Effector memory CD4-positive, alpha-beta T cell (primary cell): ENCODE results near the gene ZNF8.
"Not testable (repeated sequence)": the region's sequence is repeated elsewhere in the genome, so short reads cannot be mapped to it uniquely, and the experiment has no call there.

Source experiments
- DNase-seq, 3 donors: peaks; one replicate each; pipeline ENCODE4 v3.0.0-alpha.2; 2020
- H3K27ac ChIP-seq: 2 replicates; pipeline ENCODE4 v1.7.0; 2013; ENCODE audit warnings: mild to moderate bottlenecking, low read length, moderate library complexity; ENCODE audit not compliant: insufficient read depth, poor library complexity, severe bottlenecking
- H3K27me3 ChIP-seq: replicated peaks from 2 replicates; pipeline ENCODE4 v1.7.0; 2013; ENCODE audit warnings: mild to moderate bottlenecking, low read length; ENCODE audit not compliant: insufficient read depth, control insufficient read depth, poor library complexity, severe bottlenecking
- H3K36me3 ChIP-seq: 2 replicates; pipeline ENCODE4 v1.7.0; 2013; ENCODE audit warnings: mild to moderate bottlenecking, low read length, moderate library complexity; ENCODE audit not compliant: control insufficient read depth, insufficient read depth
- H3K4me1 ChIP-seq: 2 replicates; pipeline ENCODE4 v1.7.0; 2013; ENCODE audit warnings: low read length, mild to moderate bottlenecking; ENCODE audit not compliant: control insufficient read depth, insufficient read depth, poor library complexity, severe bottlenecking
- H3K4me3 ChIP-seq: 2 replicates; pipeline ENCODE4 v1.7.0; 2013; ENCODE audit warnings: low read length, low read depth, mild to moderate bottlenecking; ENCODE audit not compliant: insufficient read depth, poor library complexity, severe bottlenecking
- H3K9me3 ChIP-seq: 2 replicates; pipeline ENCODE4 v1.7.0; 2013; ENCODE audit warnings: mild to moderate bottlenecking, low read length, moderate library complexity; ENCODE audit not compliant: control insufficient read depth

Gene ZNF8

DNA sequence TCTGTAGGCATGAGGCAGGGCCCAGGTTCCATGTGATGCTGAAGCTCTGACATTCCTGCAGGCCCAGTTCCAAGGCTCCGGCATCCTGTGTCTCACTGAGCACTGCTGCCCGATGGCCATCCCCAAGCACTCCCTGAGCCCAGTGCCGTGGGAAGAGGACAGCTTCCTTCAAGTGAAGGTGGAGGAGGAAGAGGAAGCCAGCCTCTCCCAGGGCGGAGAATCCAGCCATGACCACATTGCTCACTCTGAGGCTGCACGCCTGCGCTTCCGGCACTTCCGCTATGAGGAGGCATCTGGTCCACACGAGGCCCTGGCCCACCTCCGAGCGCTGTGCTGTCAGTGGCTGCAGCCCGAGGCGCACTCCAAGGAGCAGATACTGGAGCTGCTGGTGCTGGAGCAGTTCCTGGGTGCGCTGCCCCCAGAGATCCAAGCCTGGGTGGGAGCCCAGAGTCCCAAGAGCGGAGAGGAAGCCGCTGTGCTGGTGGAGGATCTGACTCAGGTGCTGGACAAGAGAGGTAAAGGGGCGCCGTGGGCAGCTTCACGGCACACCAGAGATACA is 56.0 kb downstream of the ZNF8 start:
- H3K4me1 ChIP-seq: no peaks in the 10 kb centered on the region
- no peaks in the 10 kb centered on the region for H3K27me3 ChIP-seq
- H3K9me3 ChIP-seq: no peaks in the 10 kb centered on the region
- H3K27ac ChIP-seq: no peak overlapping the region
- peaks cover 20% of the 10 kb centered on the region for H3K36me3 ChIP-seq
- no peak for DNase-seq
- H3K4me3 ChIP-seq: no peak overlapping the region

DNA sequence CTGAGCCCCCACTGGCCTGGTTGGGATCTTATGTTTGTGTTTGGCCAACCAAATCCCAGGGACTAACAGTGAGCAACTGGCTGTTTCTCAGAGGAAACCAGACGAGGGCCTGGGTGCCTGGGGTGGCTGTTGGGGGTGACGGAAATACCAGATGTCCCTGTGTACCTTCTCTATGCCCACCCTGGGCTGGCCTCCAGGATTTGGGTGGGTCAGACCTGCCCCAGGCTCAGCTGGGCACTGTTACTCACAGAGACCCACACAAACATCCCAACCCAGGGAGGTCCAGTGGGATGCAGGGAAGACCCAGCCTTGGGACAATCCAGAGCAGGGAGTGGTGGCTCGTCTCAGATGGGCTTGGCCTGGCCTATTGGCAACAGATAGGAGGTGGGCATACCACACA is 56.9 kb downstream of the ZNF8 start:
- no peak overlapping the region for H3K4me3 ChIP-seq
- no peaks in the 10 kb centered on the region for H3K4me1 ChIP-seq
- H3K27me3 ChIP-seq: no peaks in the 10 kb centered on the region
- no peak overlapping the region for H3K27ac ChIP-seq
- no peak for DNase-seq
- H3K9me3 ChIP-seq: no peaks in the 10 kb centered on the region
- peaks cover 20% of the 10 kb centered on the region for H3K36me3 ChIP-seq

DNA sequence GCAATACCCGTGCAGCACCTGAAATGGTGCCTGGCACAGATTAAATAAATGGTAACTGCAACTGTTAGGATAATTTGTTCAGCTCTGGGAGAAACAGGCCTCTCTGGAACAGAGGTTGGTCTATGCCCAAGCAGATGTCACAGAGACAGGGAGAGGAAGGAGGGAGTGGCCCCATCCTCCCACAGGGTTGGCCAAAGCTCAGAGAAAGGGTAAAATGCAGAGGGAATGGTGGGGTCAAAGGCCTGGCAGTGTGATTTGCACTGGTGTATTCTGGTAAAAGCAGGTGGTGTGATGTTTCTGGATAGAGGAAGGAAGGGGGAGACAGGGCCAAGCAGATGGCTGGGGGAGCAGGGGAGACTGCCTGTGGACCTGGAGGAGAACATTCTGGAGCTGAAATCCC is 57.5 kb downstream of the ZNF8 start:
- no peaks in the 10 kb centered on the region for H3K9me3 ChIP-seq
- H3K4me3 ChIP-seq: no peak overlapping the region
- DNase-seq: no peak
- H3K4me1 ChIP-seq: no peaks in the 10 kb centered on the region
- peaks cover 20% of the 10 kb centered on the region for H3K36me3 ChIP-seq
- no peak overlapping the region for H3K27ac ChIP-seq
- H3K27me3 ChIP-seq: no peaks in the 10 kb centered on the region

DNA sequence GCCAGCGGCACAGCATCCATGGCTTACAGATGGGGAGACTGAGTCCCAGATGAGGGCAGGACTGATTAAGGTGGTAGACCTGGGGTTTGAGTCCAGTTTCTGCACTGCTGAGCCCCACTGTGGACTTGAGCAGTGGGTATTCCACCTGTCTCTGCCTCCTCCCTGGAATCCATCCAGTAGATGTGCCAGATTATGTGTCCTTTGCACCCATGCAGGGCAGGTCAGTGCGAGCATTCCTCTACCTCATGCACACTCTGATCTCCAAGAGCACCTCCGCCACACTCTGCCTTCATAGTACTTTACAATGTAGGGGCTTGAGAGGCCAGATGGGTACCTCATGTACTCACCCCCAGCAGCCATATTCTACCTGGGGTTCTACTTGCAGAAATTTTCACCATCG is 58.1 kb downstream of the ZNF8 start:
- no peaks in the 10 kb centered on the region for H3K27me3 ChIP-seq
- H3K27ac ChIP-seq: no peak overlapping the region
- no peaks in the 10 kb centered on the region for H3K9me3 ChIP-seq
- no peak for DNase-seq
- H3K4me3 ChIP-seq: no peak overlapping the region
- H3K36me3 ChIP-seq: peaks cover 20% of the 10 kb centered on the region
- no peaks in the 10 kb centered on the region for H3K4me1 ChIP-seq

DNA sequence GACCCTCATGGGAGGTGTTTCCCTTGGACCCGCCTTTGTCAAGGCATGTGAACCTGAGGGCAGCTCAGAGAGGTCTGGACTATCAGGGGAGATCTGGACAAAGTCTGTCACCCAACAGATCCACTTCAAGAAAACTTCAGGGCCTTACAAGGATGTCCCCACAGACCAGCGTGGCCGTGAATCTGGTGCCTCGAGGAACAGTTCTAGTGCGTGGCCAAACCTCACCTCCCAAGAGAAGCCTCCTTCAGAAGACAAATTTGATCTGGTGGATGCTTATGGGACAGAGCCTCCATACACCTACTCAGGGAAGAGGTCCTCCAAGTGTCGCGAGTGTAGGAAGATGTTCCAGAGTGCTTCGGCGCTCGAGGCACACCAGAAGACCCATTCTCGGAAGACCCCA is 59.6 kb downstream of the ZNF8 start:
- Histone ChIP-seq H3K27me3 (no peaks in the 10 kb centered on the region), H3K9me3 (no peaks in the 10 kb centered on the region), H3K36me3 (peaks cover 20% of the 10 kb centered on the region), H3K27ac (no peak overlapping the region), H3K4me1 (no peaks in the 10 kb centered on the region), H3K4me3 (no peak overlapping the region)
- no peak for DNase-seq

DNA sequence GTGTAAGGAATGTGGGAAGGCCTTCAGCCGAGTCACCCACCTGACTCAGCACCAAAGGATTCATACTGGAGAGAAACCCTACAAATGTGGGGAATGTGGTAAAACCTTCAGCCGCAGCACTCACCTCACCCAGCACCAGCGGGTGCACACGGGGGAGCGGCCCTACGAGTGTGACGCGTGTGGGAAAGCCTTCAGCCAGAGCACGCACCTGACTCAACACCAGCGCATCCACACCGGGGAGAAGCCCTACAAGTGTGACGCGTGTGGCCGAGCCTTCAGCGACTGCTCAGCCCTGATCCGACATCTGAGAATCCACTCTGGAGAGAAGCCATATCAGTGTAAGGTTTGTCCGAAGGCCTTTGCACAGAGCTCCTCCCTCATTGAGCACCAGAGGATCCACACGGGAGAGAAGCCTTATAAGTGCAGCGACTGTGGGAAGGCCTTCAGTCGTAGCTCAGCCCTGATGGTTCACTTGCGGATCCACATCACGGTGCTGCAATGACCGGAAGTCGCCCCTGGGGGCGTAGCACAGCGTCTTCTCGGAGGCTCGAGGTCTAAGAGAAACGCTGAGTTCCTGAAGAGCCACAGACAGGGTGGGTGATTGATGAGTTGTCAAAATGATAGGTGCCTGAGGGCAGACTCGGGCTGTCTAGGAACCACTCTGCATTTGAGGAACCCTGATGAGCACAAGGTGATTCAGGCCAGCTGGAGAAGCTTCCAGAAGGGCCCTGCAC is 60.2 kb downstream of the ZNF8 start:
- no peak overlapping the region for H3K4me3 ChIP-seq
- no peak overlapping the region for H3K27ac ChIP-seq
- H3K36me3 ChIP-seq: peaks cover 20% of the 10 kb centered on the region
- no peaks in the 10 kb centered on the region for H3K4me1 ChIP-seq
- no peaks in the 10 kb centered on the region for H3K9me3 ChIP-seq
- no peak for DNase-seq
- no peaks in the 10 kb centered on the region for H3K27me3 ChIP-seq

DNA sequence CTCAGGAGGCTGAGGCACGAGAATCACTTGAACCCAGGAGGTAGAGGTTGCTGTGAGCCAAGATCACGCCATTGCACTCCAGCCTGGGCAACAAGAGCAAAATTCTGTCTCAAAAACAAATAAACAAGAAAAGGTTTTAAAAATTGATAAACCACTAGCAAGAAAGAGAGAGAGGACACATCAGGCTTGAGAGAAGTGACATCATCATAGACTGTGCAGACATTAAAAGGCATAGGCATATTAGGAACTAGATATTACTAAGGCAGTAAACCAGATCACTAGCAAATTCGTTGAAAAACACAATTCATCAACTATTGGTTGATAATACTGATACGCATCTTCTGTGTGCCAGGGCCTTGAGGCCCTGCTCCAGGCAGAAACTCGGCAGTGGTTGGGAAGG is 66.8 kb downstream of the ZNF8 start:
- H3K27ac ChIP-seq: no peak overlapping the region

DNA sequence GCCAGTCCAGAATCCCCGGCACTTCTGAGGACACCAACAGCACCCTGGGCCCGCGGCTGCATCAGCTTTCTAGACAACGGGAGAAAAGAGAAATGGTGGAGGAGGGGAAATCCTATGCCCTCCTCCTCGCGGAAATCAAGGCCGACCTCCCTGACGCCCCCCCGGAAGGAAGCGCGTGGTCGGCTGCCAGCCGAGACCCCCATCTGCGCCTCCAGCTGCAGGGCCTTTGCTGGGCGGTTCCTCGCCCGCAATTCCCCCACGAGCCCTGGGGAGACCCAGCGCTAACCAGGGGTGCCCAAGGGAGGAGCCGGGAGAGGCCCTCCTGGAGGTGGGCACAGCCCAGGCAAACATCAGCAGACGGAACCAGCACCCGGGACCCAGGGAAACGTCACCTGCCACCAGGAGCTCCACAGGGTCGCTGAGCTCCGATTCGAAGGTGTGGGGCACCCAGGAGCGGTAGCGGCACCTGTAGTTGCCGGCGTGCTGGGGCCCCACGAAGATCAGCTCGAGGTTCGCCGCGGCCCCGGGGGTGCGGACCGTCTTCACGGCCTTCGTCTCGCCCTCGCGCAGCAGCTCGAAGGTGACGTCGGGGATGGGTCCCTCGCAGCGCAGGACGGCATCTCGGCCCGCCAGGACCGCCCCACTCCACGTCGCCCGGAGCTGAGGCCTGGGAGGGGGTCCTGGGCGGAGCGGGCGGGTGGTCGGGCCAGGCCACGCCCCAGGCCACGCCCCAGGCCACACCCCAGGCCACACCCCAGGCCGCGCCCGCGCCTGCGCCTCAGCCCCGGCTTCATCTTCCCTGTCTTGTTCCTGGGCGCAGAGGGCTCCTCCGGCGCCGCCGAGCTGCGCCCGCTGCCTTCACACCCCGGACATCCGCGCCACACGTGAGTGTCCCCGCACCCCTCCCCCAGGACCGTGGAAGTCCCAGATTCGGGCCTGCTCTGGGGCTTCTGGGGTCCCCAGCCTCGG is 68.5 kb downstream of the ZNF8 start:
- Histone ChIP-seq H3K27ac (peak overlapping the region; percentile 64), H3K9me3 (no peaks in the 10 kb centered on the region), H3K4me3 (peak overlapping the region; percentile 52), H3K4me1 (peaks cover 5% of the 10 kb centered on the region), H3K27me3 (no peaks in the 10 kb centered on the region), H3K36me3 (no peaks in the 10 kb centered on the region)
- peak; percentile 50 to 68 (median 63) for DNase-seq

More for the DNA sequence above, 66.8 kb downstream of the ZNF8 start:
- Histone ChIP-seq H3K27me3 (no peaks in the 10 kb centered on the region), H3K9me3 (no peaks in the 10 kb centered on the region), H3K4me3 (no peak overlapping the region), H3K36me3 (no peaks in the 10 kb centered on the region), H3K4me1 (peaks cover 5% of the 10 kb centered on the region)
- DNase-seq: no peak

DNA sequence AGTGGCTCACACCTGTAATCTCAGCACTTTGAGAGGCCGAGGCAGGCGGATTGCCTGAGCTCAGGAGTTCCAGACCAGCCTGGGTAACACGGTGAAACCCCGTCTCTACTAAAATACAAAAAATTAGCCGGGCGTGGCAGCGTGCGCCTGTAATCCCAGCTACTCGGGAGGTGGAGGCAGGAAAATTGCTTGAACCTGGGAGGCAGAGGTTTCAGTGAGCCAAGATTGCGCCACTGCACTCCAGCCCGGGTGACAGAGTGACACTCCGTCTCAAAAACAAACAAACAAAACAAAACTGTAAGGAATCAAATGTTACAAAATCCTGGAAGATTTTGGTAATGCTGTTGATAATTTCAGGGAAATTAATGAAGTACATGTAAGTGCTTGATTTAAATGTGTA is 69.3 kb downstream of the ZNF8 start:
- not testable (repeated sequence) for H3K4me1 ChIP-seq, DNase-seq, H3K27me3 ChIP-seq, H3K9me3 ChIP-seq, H3K36me3 ChIP-seq
- peak overlapping the region; percentile 41 for H3K27ac ChIP-seq
- H3K4me3 ChIP-seq: peak overlapping the region; percentile 40

DNA sequence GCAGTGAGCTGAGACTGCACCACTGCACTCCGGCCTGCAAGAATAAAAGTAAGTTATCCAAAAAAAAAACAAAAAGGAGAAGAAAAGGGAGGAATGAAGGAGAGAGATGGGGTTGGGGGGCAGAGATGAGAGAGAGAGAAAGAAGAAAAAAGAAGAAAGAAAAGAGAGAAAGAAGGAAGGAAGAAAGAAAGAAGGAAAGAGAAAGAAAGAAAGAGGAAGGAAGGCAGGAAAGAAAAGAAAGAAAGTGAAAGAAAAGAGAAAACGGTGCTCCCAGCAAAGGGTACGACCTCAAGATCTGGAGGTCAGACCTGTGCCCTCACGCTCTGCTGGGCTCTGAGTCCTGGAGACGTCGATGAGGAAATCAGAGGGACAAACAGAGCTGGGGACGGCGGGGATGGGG is 70.8 kb downstream of the ZNF8 start:
- no peak for DNase-seq
- Histone ChIP-seq H3K27me3 (no peaks in the 10 kb centered on the region), H3K27ac (no peak overlapping the region), H3K4me3 (no peak overlapping the region), H3K9me3 (no peaks in the 10 kb centered on the region), H3K36me3 (no peaks in the 10 kb centered on the region), H3K4me1 (peaks cover 5% of the 10 kb centered on the region)
